HG02852 (cell line): ENCODE results near the gene UTP11.
"Not testable (repeated sequence)": the region's sequence is repeated elsewhere in the genome, so short reads cannot be mapped to it uniquely, and the experiment has no call there.

Experiments
- ATAC-seq: cut with Tn5 transposase; IDR thresholded peaks from one replicate; pipeline ENCODE4 v1.9.1; 2021; ENCODE audit warnings: mild to moderate bottlenecking, moderate library complexity; ENCODE audit not compliant: unreplicated experiment

The UTP11 gene

GRCh38 chr1:38027201-38028104, 14.9 kb downstream of the UTP11 start:
- ATAC-seq = no peak

DNA sequence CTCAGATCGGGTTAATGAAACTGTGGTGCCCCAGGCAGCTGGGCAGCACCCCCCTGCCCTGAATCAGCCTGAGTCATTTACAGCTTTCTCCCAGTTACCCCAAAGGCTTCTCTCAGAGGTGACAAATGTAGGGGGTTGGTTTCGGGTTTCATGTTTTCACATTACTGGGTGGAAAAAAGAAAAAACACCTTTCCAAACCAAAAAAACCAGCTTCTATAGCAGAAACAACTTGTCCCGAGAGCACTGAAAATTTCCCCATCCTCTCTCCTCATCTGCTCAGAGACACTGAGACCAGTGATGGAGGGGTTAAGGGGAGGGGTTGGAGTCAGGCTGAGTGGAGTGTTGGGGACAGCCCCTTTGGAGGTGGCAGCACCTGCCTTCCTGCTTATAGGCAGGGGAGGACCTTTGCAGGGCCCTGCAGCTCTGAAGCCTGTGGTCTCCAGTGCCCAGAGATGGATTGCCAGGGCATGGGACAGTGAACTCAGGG, 15.6 kb downstream of the UTP11 start:
- ATAC-seq = peak; percentile 75

DNA sequence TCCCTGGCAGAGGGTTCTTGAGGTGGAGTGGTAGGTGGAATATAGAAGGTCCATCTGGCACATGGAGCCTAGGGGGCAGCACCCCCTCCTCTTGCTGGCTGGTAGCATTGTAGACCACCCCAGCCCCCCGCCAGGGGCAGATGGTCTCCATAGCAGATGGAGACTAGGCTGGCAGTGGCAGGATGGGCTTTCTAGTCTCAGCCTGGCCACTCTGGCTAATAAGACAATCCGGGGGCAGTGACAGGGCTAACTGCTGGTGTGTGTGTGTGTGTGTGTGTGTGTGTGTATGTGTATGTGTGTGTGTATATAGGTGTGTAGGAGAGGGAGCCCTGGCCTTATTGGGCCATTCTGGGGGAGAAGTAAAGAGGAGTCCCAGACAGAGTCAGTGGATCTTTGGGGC, 16.1 kb downstream of the UTP11 start:
- no peak for ATAC-seq

GRCh38 chr1:38029081-38029681, 16.6 kb downstream of the UTP11 start:
- no peak for ATAC-seq

- ATAC-seq = peak; percentile 46
These were observed 17.4 kb downstream of the UTP11 start for GRCh38 chr1:38029685-38030511.

GRCh38 chr1:38030596-38031512, 18.3 kb downstream of the UTP11 start:
- no peak for ATAC-seq

DNA sequence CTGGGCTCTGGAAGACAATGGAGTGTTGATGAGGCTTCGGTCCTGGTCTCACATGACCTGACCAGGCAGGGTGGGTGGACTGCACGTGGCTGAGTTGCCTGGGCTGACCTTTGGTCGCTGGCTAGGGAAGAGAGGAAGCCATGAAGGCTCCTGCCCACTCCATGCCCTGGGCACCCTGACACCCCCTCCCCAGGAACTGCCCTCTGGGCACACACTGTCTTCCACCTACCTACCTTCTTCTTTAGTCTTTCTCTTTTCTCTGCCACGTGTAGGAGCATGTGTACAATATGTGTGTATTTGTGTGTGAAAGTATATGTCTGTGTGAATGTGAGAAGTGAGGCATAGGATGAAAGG, 19.0 kb downstream of the UTP11 start:
- ATAC-seq = no peak

DNA sequence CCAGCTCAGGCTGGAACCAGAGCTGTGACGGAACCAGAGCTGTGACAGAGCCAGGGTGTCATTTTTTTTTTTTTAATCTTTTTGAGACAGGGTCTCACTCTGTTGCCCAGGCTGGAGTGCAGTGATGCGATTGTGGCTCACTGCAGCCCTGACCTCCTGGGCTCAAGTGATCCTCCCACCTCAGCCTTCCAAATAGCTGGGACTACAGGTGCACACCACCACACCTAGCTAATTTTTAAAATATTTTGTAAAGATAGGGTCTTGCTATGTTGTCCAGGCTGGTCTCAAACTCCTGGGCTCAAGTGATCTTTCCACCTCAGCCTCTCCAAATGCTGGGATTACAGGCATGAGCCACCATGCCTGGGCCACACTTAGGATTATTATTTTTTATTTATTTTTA, 20.5 kb downstream of the UTP11 start:
- not testable (repeated sequence) for ATAC-seq

GRCh38 chr1:38034871-38035270, 22.3 kb downstream of the UTP11 start:
- ATAC-seq = no peak

- ATAC-seq = no peak
These were observed 24.8 kb downstream of the UTP11 start for GRCh38 chr1:38037221-38037939.

- ATAC-seq = no peak
These were observed 26.3 kb downstream of the UTP11 start for GRCh38 chr1:38038861-38039260.

GRCh38 chr1:38039331-38040088, 27.0 kb downstream of the UTP11 start:
- no peak for ATAC-seq

- ATAC-seq = no peak
These were observed 29.7 kb downstream of the UTP11 start for GRCh38 chr1:38041936-38042834.

- ATAC-seq = no peak
These were observed 30.7 kb downstream of the UTP11 start for GRCh38 chr1:38043036-38043747.

GRCh38 chr1:38044221-38045215, 32.0 kb downstream of the UTP11 start:
- ATAC-seq = no peak
